Glutamatergic neuron (in vitro differentiated cells): ENCODE results near the gene SZT2. TPM values are rescaled to one million over a fixed set of nuclear protein-coding genes. Genes with fewer than 3 reads are reported as not detected.

Experiments used
- DNase-seq: peaks from one replicate; pipeline ENCODE4 v3.0.0; 2022
- H3K27ac Mint-ChIP-seq: one replicate; pipeline ENCODE4 v1.8.0; 2020; ENCODE audit warnings: mild to moderate bottlenecking, mixed read lengths, inconsistent platforms; ENCODE audit not compliant: unreplicated experiment
- H3K27me3 Mint-ChIP-seq: one replicate; pipeline ENCODE4 v1.8.0; 2020; ENCODE audit warnings: mild to moderate bottlenecking, moderate library complexity, mixed read lengths, inconsistent platforms; ENCODE audit not compliant: unreplicated experiment
- H3K36me3 Mint-ChIP-seq: one replicate; pipeline ENCODE4 v1.8.0; 2020; ENCODE audit warnings: mild to moderate bottlenecking, mixed read lengths, inconsistent platforms; ENCODE audit not compliant: unreplicated experiment
- H3K4me1 Mint-ChIP-seq: one replicate; pipeline ENCODE4 v1.8.0; 2020; ENCODE audit warnings: mild to moderate bottlenecking, low read depth, mixed read lengths, inconsistent platforms; ENCODE audit not compliant: unreplicated experiment
- H3K4me3 Mint-ChIP-seq: one replicate; pipeline ENCODE4 v1.8.0; 2020; ENCODE audit warnings: mild to moderate bottlenecking, mixed read lengths, inconsistent platforms; ENCODE audit not compliant: unreplicated experiment
- H3K9me3 Mint-ChIP-seq: one replicate; pipeline ENCODE4 v1.8.0; 2020; ENCODE audit warnings: mild to moderate bottlenecking, moderate library complexity, mixed read lengths, inconsistent platforms; ENCODE audit not compliant: unreplicated experiment
- CTCF ChIP-seq: fragments of 200-600 bp; sonication (generic); IDR thresholded peaks from one replicate; pipeline ENCODE4 v1.5.0; 2021; ENCODE audit not compliant: partially characterized antibody, unreplicated experiment
- total RNA-seq: library from RNA; stranded (reverse); fragmentation: NEBNext Ultra II Directional; extraction: Animal tissue kit (Norgen Biotek cat#: 25700); gene quantifications from one replicate; pipeline ENCODE4 v1.2.1, GENCODE V29; 2021; ENCODE audit not compliant: unreplicated experiment

Gene SZT2
- total RNA-seq, 1 donor from 2014 or later: 85.3 TPM

- TF ChIP-seq CTCF: no peak
- no peak for DNase-seq
- Mint-ChIP-seq H3K36me3 (no peaks in the 10 kb centered on the region), H3K27ac (no peak overlapping the region), H3K27me3 (no peaks in the 10 kb centered on the region), H3K4me3 (no peak overlapping the region), H3K9me3 (peaks cover 1% of the 10 kb centered on the region), H3K4me1 (no peaks in the 10 kb centered on the region)
These were observed 10.2 kb upstream of the SZT2 start for GRCh38 chr1:43379476-43379875.

- Mint-ChIP-seq H3K4me3 (no peak overlapping the region), H3K27me3 (no peaks in the 10 kb centered on the region), H3K27ac (no peak overlapping the region), H3K36me3 (peaks cover 4% of the 10 kb centered on the region), H3K9me3 (peaks cover 1% of the 10 kb centered on the region), H3K4me1 (no peaks in the 10 kb centered on the region)
- no peak for DNase-seq
- TF ChIP-seq CTCF: no peak
These were observed 8.1 kb upstream of the SZT2 start for GRCh38 chr1:43381612-43382011.

GRCh38 chr1:43382027-43382779 is 7.5 kb upstream of the SZT2 start:
- H3K4me1 Mint-ChIP-seq: no peaks in the 10 kb centered on the region
- H3K4me3 Mint-ChIP-seq: no peak overlapping the region
- TF ChIP-seq CTCF: no peak
- H3K9me3 Mint-ChIP-seq: peaks cover 1% of the 10 kb centered on the region
- no peaks in the 10 kb centered on the region for H3K27me3 Mint-ChIP-seq
- peaks cover 5% of the 10 kb centered on the region for H3K36me3 Mint-ChIP-seq
- no peak overlapping the region for H3K27ac Mint-ChIP-seq
- DNase-seq: no peak

GRCh38 chr1:43383449-43383848 is 6.2 kb upstream of the SZT2 start:
- no peaks in the 10 kb centered on the region for H3K9me3 Mint-ChIP-seq
- no peak overlapping the region for H3K27ac Mint-ChIP-seq
- no peak for TF ChIP-seq CTCF
- no peaks in the 10 kb centered on the region for H3K27me3 Mint-ChIP-seq
- H3K4me3 Mint-ChIP-seq: no peak overlapping the region
- H3K36me3 Mint-ChIP-seq: peaks cover 5% of the 10 kb centered on the region
- peaks cover 2% of the 10 kb centered on the region for H3K4me1 Mint-ChIP-seq
- DNase-seq: no peak

- no peak for TF ChIP-seq CTCF
- Mint-ChIP-seq H3K4me1 (peaks cover 11% of the 10 kb centered on the region), H3K36me3 (peaks cover 5% of the 10 kb centered on the region), H3K27me3 (peaks cover 3% of the 10 kb centered on the region), H3K9me3 (no peaks in the 10 kb centered on the region), H3K27ac (no peak overlapping the region), H3K4me3 (no peak overlapping the region)
- no peak for DNase-seq
These were observed 3.0 kb upstream of the SZT2 start for GRCh38 chr1:43386676-43387075.
